A375 (cell line): ENCODE results near the gene EGFL8. TPM values are rescaled to one million over a fixed set of nuclear protein-coding genes. Genes with fewer than 3 reads are reported as not detected.

Experiments
- small RNA-seq: library from RNA; depleted of rRNA; stranded (forward); fragments of <200 nt; gene quantifications from one replicate; pipeline ENCODE3, GENCODE V24; 2014
- total RNA-seq: library from RNA; depleted of rRNA; stranded (reverse); fragments of >200 nt; shearing (Covaris generic); gene quantifications from 2 replicates; pipeline ENCODE4 v1.2.3, GENCODE V29; 2014; rRNA removed

EGFL8 gene
- total RNA-seq = 5.5 and 12.9 TPM in 2 replicates

GRCh38 chr6:32164295-32164694 lies at the start of gene EGFL8:
Gene EGFL8, plus strand, starts transcription at chr6:32164595. Its CDS starts 1,571 bp downstream, at chr6:32166166.

GRCh38 chr6:32127717-32128592 lies 36.4 kb upstream of the EGFL8 start, which contains the start of gene ATF6B:
Gene ATF6B, minus strand, starts transcription at chr6:32128246. Its CDS starts 39 bp downstream, at chr6:32128207.

GRCh38 chr6:32151863-32152768 lies 12.3 kb upstream of the EGFL8 start, which contains the start of gene PRRT1:
Gene PRRT1, minus strand, starts transcription at chr6:32151939. Its CDS starts 112 bp downstream, at chr6:32151827.

GRCh38 chr6:32153564-32154513 lies 10.6 kb upstream of the EGFL8 start, which contains the start of gene PPT2:
Gene PPT2, plus strand, starts transcription at chr6:32154141. Its CDS starts 454 bp downstream, at chr6:32154595.

GRCh38 chr6:32175711-32176475 lies 11.5 kb downstream of the EGFL8 start, which contains the start of gene AGPAT1:
Gene AGPAT1, minus strand, starts transcription at chr6:32176084. Its CDS starts 4,588 bp downstream, at chr6:32171496.

GRCh38 chr6:32177788-32178546 lies 13.6 kb downstream of the EGFL8 start, which contains the start of gene RNF5:
Gene RNF5, plus strand, starts transcription at chr6:32178405. Its CDS starts 107 bp downstream, at chr6:32178512.

GRCh38 chr6:32184084-32184640 lies 19.8 kb downstream of the EGFL8 start, which contains the start of gene AGER:
Gene AGER, minus strand, starts transcription at chr6:32184253. Its CDS starts 31 bp downstream, at chr6:32184222.

GRCh38 chr6:32190054-32190851 lies 25.9 kb downstream of the EGFL8 start, which contains the start of gene PBX2:
Gene PBX2, minus strand, starts transcription at chr6:32190202. Its CDS starts 287 bp downstream, at chr6:32189915.

GRCh38 chr6:32192608-32193039 lies 28.2 kb downstream of the EGFL8 start, which contains the start of gene GPSM3:
Gene GPSM3, minus strand, starts transcription at chr6:32192643. Its CDS starts 130 bp downstream, at chr6:32192513.

Small RNAs within 50 kb of the gene (small RNA-seq; reads per million reads assigned to genes)
- not detected for gene AL662884.1
- gene MIR6833 = not detected

Other genes with a start within 250 kb of the EGFL8 start
- gene C2, start 236.9 kb upstream of the EGFL8 start, total RNA-seq = 0.15 TPM in 1 of 2 replicates, not detected in the other
- gene CFB, start 218.5 kb upstream of the EGFL8 start, total RNA-seq = 0.60 and 1.6 TPM in 2 replicates
- gene NELFE, start 205.6 kb upstream of the EGFL8 start, total RNA-seq = 134 and 146 TPM in 2 replicates
- gene SKIC2, start 205.4 kb upstream of the EGFL8 start, total RNA-seq = 63.1 and 63.8 TPM in 2 replicates
- 19.4 and 23.9 TPM in 2 replicates for gene DXO, start 192.5 kb upstream of the EGFL8 start, total RNA-seq
- 0.94 and 2.3 TPM in 2 replicates for gene C4A, start 182.5 kb upstream of the EGFL8 start, total RNA-seq
- gene C4B, start 149.8 kb upstream of the EGFL8 start, total RNA-seq = 1.8 and 2.1 TPM in 2 replicates
- gene CYP21A2, start 126.2 kb upstream of the EGFL8 start, total RNA-seq = not detected in 2 replicates
- 1.3 and 2.7 TPM in 2 replicates for gene TNXB, start 55.3 kb upstream of the EGFL8 start, total RNA-seq
- 15.8 and 22.7 TPM in 2 replicates for gene ATF6B, start 36.3 kb upstream of the EGFL8 start, total RNA-seq
- gene FKBPL, start 34.3 kb upstream of the EGFL8 start, total RNA-seq = 5.5 and 6.6 TPM in 2 replicates
- gene PRRT1, start 12.7 kb upstream of the EGFL8 start, total RNA-seq = 0.19 TPM in 1 of 2 replicates, not detected in the other
- 27.3 and 73.0 TPM in 2 replicates for gene PPT2, start 10.5 kb upstream of the EGFL8 start, total RNA-seq
- gene AGPAT1, start 11.5 kb downstream of the EGFL8 start, total RNA-seq = 53.5 and 66.1 TPM in 2 replicates
- 39.9 and 40.1 TPM in 2 replicates for gene RNF5, start 13.8 kb downstream of the EGFL8 start, total RNA-seq
- gene AGER, start 19.7 kb downstream of the EGFL8 start, total RNA-seq = 0.64 and 2.6 TPM in 2 replicates
- 19.9 and 33.7 TPM in 2 replicates for gene PBX2, start 25.6 kb downstream of the EGFL8 start, total RNA-seq
- 13.7 and 15.4 TPM in 2 replicates for gene GPSM3, start 28.0 kb downstream of the EGFL8 start, total RNA-seq
- gene NOTCH4, start 59.5 kb downstream of the EGFL8 start, total RNA-seq = 4.6 and 4.7 TPM in 2 replicates
- gene TSBP1, start 207.3 kb downstream of the EGFL8 start, total RNA-seq = 0.08 TPM in 1 of 2 replicates, not detected in the other
- gene BTNL2, start 242.6 kb downstream of the EGFL8 start, total RNA-seq = not detected in 2 replicates